SK-N-SH (cell line): ENCODE measurements around the gene TEAD1.

Experiments used
- CTCF ChIP-seq: fragments of 200-600 bp; sonication (generic); IDR thresholded peaks from 2 replicates; pipeline ENCODE4 v1.6.1; 2017; ENCODE audit warnings: antibody characterized with exemption, mild to moderate bottlenecking, moderate library complexity
- EZH2phosphoT487 ChIP-seq: fragments of 200-600 bp; sonication (generic); IDR thresholded peaks from 2 replicates; pipeline ENCODE4 v1.6.1; 2017; ENCODE audit warnings: low read depth, mixed run types, mild to moderate bottlenecking, antibody characterized with exemption, moderate library complexity, borderline replicate concordance
- FOXM1 ChIP-seq: IDR thresholded peaks from 2 replicates; pipeline ENCODE4 v1.4.0; 2012; ENCODE audit warnings: low read depth, mild to moderate bottlenecking
- RCOR1 ChIP-seq: fragments of 150-350 bp; IDR thresholded peaks from 2 replicates; pipeline ENCODE4 v1.6.1; 2017; ENCODE audit warnings: antibody characterized with exemption, low read length
- REST ChIP-seq: IDR thresholded peaks from 2 replicates; pipeline ENCODE4 v1.6.1; 2012; ENCODE audit warnings: mild to moderate bottlenecking, low read depth, low read length, moderate library complexity
- USF1 ChIP-seq: IDR thresholded peaks from 2 replicates; pipeline ENCODE4 v1.4.0; 2012; ENCODE audit warnings: low read depth, borderline replicate concordance
- ZBTB33 ChIP-seq: IDR thresholded peaks from 2 replicates; pipeline ENCODE4 v1.4.0; 2012; ENCODE audit warnings: low read depth, borderline replicate concordance

GRCh38 chr11:12646478-12646877 is 27.7 kb upstream of the TEAD1 start:
- no peak for TF ChIP-seq CTCF
- TF ChIP-seq REST, result no peak
- TF ChIP-seq FOXM1, result no peak
- no peak for TF ChIP-seq RCOR1
- no peak for TF ChIP-seq USF1
- no peak for TF ChIP-seq ZBTB33
- no peak for TF ChIP-seq EZH2phosphoT487
